NCI-H510A (cell line): ENCODE measurements around the gene HTR2C.
"Not testable (repeated sequence)": the region's sequence is repeated elsewhere in the genome, so short reads cannot be mapped to it uniquely, and the experiment has no call there.

Source experiments
- DNase-seq: peaks from one replicate; lab custom pipeline; 2025; lab: John Stamatoyannopoulos, UW

The HTR2C gene

DNA sequence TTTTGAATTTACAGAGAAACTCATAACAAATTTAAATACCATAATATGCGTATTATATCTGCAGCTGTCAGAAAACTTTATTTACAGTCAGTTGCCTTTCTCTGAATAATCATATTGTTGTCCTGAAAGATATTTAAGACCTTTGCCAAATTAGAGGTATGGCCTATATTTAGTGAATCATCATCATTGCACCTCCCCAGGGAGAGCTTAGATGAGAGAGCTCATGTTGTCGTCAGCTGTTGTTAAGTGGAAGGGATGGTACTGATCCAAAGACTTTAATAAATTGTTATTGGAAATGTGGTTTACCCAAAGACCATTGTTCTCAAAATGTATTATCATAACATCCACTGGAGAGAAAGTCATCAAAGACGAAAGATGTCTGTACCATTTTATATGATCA lies 128.6 kb downstream of the HTR2C start:
- DNase-seq, result no peak

DNA sequence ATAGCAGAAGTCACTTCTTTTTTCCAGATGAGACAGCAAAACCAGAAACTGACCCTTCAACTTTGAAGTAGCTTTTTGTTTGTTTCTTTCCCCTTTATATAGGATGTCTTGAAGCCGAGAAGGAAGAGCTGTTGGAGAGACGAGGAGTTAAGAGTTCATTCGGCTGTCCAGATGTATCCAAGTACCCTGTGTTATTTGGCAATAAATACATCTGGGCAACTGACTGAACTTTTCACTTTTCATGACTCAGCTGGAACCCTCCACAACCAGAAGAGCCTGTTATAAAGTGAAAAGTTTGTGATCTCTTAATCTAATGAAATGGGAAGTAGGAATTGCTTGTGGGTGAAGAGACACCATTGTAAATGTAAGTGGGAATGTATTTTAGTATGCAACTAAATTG lies 131.2 kb downstream of the HTR2C start:
- DNase-seq, result no peak

DNA sequence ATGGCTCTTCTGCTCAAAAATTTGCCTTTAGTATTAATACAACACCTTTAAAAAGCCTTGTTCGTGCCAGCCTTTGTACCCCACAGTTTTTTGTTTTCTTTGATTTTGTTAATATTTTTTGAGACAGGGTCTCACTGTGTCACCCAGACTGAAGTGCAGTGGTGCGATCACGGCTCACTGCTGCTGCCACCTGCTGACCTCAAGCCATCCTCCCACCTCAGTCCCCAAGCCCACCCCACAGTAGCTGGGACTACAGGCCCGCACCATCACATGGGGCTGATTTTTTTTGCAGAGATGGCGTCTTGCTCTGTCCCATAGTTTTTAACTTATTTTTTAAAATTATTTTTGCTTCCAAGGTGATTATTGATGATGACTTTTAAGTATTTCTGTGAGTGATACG lies 134.0 kb downstream of the HTR2C start:
- no peak for DNase-seq

DNA sequence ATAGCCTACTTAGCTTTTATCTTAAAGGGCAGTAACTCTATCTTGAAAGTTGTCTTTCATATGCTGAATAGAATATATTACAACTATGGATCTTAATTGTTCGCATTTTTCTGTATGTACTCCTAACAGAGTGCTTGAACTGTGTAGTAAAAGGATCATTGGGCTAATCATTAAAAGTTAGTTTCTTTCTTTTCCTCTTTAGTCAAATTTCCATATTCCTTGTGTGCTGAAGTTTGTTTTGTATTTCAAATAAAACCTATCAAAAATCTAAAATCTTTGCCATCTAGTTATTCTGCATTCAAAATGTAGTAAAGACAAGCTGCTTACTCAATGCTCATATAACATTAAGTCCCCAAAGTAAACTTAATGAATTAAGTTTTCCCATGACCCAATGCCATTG lies 182.7 kb downstream of the HTR2C start:
- DNase-seq, result no peak

DNA sequence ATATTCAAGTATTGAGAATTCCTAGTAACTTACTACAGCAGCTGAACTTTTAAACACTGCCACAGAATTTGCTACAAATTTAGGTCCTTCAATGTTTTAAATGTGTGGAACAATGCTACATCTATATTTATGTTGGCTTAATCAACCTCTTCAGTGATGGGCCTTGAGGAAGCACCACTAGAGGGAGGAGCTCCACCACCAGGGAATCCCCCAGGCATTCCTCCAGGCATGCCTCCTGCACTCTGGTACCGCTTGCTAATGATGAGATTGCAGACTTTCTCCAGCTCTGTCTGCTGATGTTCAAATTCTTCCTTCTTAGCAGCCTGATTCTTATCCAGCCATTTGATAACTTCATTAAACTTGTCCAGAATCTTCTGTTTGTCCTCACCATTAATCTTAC lies 190.8 kb downstream of the HTR2C start:
- DNase-seq, result no peak

DNA sequence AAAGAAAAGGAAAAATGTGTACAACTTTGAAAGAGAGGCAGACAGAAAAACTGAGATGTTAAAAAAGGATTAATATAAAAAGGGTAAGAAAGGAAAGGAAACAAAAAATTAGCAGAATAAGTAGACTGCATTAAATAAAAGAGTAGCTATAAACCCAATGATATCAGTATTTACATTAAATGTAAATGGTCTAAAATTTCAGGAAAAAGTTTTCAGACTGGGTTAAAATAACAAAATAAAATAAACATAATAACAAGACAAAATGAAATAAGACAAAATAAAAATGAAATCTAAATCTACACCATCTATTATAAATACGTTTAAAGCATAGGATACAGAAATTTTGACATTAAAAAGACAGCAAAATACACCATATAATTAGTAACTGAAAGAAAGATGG lies 199.0 kb downstream of the HTR2C start:
- no peak for DNase-seq

DNA sequence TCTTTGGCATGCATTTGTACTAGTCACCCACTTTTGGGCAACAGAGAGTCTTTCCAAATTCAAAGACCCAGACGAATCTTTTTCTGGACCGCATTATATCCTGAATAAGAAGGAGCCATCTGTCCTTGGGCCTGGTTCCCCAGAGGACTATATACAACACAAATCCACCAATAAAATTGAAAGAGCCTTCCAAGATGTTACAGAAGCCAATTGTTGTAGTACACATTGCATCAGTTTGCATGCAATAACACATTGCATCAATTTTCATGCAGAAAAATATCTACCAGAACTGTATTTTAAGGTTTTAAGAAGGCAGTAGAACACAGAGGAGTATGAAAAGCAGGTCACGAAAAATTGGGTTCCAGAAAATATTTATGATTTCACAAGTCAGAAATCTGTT lies 203.2 kb downstream of the HTR2C start:
- no peak for DNase-seq

DNA sequence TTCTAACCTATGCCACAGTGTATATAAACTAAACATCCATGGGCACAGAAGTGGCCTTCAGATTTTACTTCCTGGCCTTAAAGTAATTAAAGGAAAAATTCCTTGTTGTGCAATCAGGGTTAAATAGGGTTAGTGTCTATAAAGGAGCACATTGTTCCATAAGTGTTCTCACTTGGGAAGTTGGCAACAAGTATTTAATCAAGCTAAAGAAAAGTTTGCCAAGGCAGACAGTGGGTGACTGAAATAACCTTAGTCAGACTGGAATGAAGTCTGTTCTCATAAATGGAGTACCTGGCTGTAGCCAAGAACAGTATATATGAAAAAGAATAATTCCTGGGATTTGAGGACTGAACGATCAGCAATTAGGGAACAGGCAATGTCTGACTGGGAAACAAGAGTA lies 213.6 kb downstream of the HTR2C start:
- no peak for DNase-seq

DNA sequence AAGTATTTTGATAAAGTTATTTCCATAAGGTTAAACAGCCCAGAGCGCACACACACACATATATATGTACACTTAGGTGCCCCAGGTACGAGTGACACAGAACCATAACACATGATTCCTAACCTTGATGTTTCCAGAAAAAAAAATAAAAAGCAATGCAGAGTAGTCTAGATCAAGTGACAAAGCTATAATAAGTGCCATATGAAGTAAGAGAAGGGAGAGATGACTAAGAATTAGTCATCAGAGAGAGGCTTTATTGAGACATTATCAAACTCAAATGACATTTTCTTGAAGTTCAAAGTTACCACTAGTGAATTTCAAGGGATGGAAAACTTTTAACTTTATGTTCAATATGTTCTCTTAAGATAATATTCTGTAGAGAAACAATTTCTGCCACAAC lies 215.0 kb downstream of the HTR2C start:
- no peak for DNase-seq

DNA sequence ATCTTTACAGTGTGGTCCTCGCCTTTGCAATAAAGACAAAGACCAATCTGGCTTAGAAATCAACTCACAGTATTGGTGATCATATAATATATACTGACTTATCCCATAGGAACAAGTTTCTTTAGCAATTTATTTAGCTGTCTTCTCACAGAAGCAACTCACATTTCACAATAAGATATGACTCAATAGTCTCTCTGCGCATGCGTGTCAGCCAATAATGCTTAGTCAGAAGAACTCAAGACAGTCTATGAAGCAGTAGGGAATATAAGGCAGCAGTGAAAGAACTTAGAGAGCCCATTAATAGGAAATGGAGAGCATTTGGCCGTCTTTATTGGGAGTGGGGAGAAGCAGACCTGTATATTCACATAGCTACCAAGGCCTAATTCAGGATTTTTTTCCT lies 216.8 kb downstream of the HTR2C start:
- DNase-seq, result no peak

DNA sequence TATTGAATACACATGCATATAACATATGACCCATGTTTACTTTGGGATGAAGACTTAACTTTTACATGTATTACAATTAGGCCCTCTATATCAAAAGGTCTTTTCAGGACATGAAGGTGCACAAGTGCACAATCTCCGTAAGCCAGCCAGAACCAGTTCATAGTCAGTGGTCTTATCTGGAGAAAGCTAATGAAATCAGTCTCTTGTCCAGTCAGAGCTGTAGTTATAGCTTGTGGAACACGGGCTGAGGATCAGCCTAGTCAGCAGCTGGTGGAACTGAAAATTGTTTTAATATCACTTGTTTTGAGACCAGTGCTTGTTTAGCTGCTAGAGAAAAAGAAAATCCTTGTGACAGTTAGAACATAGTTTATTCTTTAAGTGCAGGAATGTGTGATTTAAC lies 235.6 kb downstream of the HTR2C start:
- no peak for DNase-seq

DNA sequence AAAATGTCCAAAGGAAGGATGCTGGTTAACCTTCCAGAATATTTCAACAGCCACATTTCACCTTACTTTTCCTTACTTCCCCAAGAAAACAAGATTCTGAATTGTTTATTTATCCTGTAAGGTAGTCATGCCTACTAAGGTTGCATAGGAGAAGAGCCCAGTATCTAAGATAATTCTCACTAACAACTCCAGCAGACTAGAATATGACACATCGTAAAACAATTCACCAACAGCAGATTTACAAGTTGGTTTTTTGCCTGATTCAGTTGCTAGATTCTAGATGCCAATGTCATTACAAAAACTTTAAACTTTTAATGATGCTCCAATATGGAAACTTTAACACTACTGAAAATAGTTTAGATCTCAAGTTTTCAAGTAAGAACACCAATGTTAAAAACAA lies 257.2 kb downstream of the HTR2C start:
- DNase-seq, result no peak

DNA sequence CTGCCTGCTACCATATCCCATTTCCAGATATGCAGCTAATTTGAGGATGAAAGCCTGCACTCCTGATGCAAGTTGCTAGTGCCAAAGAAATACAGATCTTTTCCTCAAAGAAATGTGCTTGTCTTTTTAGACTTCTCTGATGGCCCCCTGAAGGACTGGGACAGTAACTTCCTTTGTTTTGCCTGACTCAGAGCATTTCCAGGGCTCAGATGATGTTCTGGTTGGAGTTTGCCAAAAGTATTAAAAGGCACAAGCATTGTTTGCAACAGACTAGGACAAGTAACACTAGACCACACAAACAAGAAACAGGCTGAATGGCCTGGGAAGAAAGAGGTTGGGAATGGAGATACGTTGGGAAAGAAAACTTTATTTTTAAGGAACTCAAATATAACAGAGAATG lies 258.3 kb downstream of the HTR2C start:
- DNase-seq, result no peak

DNA sequence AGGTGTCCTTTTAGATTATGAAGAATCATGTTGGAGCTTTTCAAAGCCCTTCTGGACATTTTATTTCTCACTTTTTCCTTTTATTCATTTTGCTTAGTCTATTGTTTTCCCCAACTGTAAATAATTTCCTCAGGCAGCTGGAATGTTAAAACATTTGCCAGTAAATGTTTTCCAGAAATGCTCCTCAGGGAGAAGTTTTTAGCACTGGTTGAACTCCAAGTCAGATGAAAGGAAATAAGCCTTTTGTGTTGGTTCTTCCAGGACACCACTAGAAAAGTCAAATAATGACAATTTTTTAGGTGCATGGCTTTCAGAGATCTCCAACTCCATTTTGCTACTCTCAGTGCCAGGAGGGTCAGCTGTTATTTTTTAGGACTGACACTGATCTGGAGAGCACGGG lies 305.6 kb downstream of the HTR2C start:
- DNase-seq, result no peak

DNA sequence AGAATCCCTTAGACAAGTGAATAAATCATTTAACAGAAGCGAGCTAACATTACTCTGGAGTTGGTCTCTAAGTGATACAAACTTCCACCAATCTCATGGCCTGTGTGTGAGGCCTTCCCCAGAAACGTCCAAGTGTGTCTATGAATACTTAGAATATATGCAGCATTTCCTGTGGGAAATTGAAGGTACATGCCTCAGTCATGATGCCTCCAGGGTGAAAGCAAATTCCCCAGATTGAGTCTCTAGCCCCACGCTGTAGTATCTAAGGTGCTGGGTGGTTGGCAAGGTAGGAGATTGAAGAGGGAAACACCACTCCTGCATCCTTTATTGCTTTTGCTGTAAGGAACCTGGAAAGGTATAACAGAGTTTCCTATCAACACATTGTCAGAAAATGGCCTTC lies 319.7 kb downstream of the HTR2C start:
- DNase-seq, result no peak

DNA sequence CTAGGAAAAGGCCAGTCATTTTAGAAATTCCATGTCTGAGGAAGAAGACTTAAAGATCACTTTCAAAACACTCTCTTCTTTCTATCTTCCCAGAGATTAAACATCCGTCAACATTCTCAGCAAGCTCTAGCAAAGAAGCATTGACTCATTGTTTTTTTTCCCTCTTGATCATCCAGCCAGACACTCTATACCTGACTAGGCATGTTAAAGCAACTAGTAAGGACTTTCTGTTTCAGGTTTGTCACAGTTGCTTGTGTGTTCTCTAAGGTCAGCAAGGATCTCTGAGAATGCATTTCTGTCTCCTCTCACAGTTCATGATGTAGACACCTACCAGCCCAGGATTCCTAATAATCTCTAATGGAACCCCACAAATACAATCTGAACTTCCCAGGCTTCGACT lies 321.4 kb downstream of the HTR2C start:
- DNase-seq, result no peak

DNA sequence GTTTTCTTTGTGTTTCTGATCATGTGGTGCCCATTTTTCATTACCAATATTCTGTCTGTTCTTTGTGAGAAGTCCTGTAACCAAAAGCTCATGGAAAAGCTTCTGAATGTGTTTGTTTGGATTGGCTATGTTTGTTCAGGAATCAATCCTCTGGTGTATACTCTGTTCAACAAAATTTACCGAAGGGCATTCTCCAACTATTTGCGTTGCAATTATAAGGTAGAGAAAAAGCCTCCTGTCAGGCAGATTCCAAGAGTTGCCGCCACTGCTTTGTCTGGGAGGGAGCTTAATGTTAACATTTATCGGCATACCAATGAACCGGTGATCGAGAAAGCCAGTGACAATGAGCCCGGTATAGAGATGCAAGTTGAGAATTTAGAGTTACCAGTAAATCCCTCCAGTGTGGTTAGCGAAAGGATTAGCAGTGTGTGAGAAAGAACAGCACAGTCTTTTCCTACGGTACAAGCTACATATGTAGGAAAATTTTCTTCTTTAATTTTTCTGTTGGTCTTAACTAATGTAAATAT lies 323.2 kb downstream of the HTR2C start:
- DNase-seq, result no peak

DNA sequence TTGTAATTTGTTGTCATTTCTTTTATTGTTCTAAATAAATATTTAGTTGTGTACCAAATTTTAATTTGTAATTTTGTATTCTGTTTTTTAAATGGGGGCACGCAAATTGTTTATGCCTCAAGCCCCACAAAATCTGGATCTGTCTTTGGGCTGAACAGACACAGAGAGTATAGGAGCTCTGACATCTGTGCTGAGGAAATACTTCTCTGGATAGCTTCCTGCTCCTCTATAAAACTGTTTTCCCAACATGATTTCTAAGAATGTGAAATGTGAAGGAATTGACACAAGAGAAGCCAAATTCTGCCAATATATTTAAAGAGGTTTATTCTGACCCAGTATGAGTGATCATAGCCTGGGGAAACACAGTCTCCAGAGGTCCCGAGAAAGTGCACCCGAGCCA lies 340.5 kb downstream of the HTR2C start:
- DNase-seq, result no peak

DNA sequence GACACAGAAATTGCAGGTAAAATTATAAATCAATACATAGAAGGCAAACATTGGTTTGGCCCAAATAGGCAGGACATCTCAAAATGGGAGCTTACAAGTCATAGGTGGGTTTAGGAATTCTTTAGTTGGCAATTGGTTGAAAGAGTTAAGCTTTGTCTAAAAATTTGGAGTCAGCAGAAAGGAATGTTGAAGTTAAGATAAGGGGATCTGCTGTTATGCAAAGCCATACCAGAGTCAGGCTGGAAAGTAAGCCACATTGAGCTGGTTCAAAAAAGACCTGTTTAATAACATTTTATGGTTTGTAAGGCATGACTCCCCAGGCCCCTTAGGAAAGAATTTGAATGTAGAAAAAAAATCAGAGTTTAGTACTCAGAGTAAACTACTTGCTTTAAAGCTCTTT lies 341.0 kb downstream of the HTR2C start:
- no peak for DNase-seq

DNA sequence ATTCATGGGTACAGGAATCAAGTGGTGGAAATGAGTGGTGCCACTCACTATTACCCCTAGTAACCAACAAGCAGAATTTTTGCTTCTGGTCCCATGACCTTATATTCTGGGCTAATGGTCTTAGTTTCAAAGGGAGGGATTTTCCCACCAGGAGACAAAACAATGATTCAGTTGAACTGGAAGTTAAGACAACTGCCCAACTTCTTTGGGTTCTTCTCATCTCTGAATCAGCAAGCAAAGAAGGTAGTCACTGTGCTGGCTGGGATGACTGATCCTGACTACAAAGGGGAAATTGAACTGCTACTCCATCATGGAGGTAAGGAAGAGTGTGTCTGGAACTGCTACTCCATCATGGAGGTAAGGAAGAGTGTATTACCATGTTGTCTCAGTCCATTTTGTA lies 346.3 kb downstream of the HTR2C start:
- DNase-seq, result no peak

DNA sequence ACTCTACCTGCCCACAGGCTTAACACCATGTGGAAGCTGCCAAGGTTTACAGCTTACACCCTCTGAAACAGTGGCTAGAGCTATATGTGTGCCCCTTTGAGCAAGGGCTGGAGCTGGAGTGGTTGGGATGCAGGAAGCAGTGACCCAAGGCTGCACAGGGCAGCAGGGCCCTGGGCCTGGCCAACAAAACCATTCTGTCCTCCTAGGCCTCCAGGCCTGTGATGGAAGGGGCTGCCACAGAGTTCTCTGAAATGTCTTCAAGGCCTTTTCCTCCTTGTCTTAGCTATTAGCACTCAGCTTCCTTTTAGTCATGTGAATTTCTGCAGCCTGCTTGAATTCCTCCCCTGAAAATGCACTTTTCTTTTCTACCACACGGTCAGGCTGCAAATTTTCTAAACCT lies 348.7 kb downstream of the HTR2C start:
- no peak for DNase-seq

DNA sequence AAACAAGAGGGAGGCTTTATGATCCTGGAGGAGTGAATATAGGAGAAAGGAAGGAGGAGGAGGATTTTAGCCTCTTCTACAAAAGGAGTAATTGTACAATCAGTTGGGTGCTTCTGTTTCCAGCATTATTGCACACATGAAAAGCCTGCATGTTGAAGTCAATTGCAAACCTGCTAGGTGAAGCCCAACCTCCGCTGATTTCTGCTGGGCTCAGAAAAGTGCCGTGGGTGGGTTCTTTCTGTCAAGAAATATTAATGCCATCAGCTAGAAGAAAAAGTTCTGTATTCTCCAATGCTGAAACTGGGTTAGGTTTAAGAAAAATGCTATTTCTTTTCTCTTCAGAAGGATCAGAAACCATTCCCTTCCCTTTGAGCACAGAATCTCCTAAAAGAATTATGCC lies 349.4 kb downstream of the HTR2C start:
- not testable (repeated sequence) for DNase-seq

DNA sequence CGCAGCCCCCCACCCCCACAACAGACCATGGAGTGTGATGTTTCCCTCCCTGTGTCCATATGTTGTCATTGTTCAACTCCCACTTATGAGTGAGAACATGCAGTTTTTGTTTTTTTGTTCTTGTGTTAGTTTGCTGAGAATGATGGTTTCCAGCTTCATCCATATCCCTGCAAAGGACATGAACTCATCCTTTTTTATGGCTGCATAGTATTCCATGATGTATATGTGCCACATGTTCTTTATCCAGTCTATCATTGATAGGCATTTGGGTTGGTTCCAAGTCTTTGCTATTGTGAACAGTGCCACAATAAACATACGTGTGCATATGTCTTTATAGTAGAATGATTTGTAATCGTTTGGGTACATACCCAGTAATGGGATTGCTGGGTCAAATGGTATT lies 353.2 kb downstream of the HTR2C start:
- DNase-seq, result not testable (repeated sequence)

DNA sequence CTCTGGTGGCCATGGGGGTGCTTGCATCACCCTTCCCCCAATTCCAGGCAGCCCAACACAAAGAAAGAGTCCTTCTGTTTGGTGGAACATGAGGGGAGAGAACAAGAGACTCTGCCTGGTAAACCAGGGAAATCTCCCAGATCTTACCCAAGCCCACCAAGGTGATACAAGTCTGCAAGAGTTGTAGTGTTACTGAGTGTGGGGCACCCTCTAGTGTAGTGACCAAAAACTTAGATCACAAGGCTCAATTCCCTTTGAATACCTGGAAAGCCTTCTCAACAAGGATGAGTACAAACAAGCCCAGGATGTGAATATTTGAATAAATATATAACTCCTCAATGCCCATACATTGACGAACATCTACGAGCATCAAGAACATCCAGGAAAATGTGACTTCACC lies 368.8 kb downstream of the HTR2C start:
- no peak for DNase-seq
